Mammary microvascular endothelial cell (primary cell): ENCODE data around the gene KRTAP4-3. TPM values are rescaled to one million over a fixed set of nuclear protein-coding genes. Genes with fewer than 3 reads are reported as not detected.

Experiments
- total RNA-seq: library from RNA; depleted of rRNA; stranded (reverse); fragments of >200 nt; gene quantifications from 2 replicates; pipeline ENCODE4 v1.2.3, GENCODE V29; 2015

KRTAP4-3 gene
- total RNA-seq, result not detected in 2 replicates

DNA sequence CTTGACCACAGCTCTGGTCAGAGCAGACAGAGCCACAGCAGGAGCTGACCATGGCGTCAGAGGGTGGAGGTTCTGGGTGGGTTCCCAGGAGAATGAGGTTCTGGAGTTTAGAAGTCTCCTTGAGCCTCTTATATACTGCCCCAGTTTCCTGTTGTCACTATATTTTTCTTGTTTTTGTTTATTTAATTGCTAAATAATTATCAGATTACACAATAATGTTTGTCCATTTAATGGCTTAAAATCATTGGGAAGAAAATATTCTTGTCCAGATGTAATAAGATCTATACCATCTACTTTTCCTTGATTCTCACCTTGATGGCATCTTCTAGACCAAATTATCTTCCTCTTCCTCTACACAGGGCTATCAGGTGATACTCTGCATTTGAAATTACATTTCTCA lies at the start of gene KRTAP4-3:
Gene KRTAP4-3, minus strand, starts transcription at position 101 of the 400 bp plus-strand sequence. Its CDS starts 49 bp downstream, at position 52.

DNA sequence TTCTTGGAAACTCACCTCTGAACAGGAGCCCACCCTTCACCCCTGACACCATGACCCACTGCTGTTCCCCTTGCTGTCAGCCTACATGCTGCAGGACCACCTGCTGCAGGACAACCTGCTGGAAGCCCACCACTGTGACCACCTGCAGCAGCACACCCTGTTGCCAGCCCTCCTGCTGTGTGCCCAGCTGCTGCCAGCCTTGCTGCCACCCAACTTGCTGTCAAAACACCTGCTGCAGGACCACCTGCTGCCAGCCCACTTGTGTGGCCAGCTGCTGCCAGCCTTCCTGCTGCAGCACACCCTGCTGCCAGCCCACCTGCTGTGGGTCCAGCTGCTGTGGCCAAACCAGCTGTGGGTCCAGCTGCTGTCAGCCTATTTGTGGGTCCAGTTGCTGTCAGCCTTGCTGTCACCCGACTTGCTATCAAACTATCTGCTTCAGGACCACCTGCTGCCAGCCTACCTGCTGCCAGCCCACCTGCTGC lies 21.9 kb upstream of the KRTAP4-3 start, which contains the start of gene KRTAP9-1:
Gene KRTAP9-1, plus strand, starts transcription at position 51 of the 482 bp plus-strand sequence. Its CDS starts 0 bp downstream, at position 51.

DNA sequence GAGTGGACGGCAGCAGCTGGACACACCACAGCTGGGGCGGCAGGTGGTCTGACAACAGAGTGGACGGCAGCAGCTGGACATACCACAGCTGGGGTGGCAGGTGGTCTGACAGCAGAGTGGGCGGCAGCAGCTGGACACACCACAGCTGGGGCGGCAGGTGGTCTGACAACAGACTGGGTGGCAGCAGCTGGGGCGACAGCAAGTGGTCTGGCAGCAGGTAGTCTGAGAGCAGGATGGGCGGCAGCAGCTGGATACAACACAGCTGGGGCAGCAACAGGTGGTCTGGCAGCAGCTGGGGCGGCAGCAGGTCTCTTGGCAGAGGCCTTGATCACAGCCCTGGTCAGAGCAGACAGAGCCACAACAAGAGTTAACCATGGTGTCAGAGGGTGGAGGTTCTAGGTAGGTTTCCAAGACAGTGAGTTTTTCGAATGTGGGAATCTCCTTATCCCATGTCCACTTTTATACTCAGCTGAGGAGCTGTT lies 16.5 kb upstream of the KRTAP4-3 start, which contains the start of gene KRTAP4-1:
Gene KRTAP4-1, minus strand, starts transcription at position 432 of the 482 bp plus-strand sequence. Its CDS starts 57 bp downstream, at position 375.

GRCh38 chr17:41177727-41178271 lies 9.8 kb upstream of the KRTAP4-3 start, which contains the start of gene KRTAP4-2:
Gene KRTAP4-2, minus strand, starts transcription at chr17:41178221. Its CDS starts 57 bp downstream, at chr17:41178164.

DNA sequence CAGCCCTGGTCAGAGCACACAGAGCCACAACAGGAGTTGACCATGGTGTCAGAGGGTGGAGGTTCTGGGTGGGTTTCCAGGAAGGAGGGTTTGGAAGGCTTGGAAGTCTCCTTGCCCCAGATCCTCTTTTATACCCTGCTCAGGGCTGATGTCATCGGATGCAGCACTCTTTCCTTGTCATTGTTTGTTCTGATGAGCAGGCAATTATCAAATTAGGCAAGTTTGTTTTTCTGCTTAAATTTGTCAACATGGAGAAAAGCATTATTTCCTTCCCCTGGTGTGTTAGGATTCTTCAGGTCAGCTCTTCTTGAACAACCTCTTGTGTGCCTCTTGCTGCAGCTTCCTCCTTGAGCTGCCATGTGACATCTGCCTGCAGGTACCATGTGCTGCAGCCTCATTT lies 7.4 kb downstream of the KRTAP4-3 start, which contains the start of gene KRTAP4-4:
Gene KRTAP4-4, minus strand, starts transcription at position 101 of the 400 bp plus-strand sequence. Its CDS starts 57 bp downstream, at position 44.

GRCh38 chr17:41149652-41149985 lies 18.4 kb downstream of the KRTAP4-3 start, which contains the start of gene KRTAP4-5:
Gene KRTAP4-5, minus strand, starts transcription at chr17:41149825. Its CDS starts 58 bp downstream, at chr17:41149767.

DNA sequence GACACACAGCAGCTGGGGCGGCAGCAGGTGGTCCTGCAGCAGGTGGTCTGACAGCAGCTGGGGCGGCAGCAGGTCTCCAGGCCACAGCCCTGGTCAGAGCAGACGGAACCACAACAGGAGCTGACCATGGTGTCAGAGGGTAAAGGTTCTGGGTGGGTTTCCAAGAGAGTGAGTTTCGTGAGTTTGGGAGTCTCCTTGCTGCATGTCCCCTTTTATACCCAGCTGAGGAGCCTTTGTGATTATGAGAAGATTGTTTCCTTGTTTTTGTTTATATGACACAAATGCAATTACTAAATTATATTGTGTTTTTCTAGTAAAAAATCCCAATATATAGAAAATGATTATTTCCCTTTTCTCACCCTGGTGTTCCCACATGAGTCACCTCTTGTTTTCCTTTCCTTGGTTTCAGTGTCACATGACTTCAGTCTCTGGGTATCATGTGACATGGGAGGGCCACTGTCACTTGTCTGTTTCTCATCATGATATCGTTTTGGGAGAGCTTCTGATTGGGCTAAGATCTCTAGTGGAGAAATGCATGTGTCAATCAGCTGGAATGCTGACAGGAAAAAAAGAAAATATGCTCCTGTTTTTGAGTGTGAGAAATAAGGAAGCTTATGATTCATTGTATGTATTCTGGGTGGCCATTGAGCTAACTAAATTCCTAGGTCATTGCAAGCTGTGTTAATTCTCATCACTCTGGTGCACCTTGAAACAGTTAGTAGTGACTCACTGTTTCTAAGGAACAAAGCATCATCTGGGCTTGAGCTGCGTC lies 27.5 kb downstream of the KRTAP4-3 start, which contains the start of gene KRTAP4-6:
Gene KRTAP4-6, minus strand, starts transcription at position 185 of the 772 bp plus-strand sequence. Its CDS starts 57 bp downstream, at position 128.

GRCh38 chr17:41123991-41124371 lies 44.0 kb downstream of the KRTAP4-3 start, which contains the start of gene KRTAP4-12:
Gene KRTAP4-12, minus strand, starts transcription at chr17:41124182. Its CDS starts 60 bp downstream, at chr17:41124122.

DNA sequence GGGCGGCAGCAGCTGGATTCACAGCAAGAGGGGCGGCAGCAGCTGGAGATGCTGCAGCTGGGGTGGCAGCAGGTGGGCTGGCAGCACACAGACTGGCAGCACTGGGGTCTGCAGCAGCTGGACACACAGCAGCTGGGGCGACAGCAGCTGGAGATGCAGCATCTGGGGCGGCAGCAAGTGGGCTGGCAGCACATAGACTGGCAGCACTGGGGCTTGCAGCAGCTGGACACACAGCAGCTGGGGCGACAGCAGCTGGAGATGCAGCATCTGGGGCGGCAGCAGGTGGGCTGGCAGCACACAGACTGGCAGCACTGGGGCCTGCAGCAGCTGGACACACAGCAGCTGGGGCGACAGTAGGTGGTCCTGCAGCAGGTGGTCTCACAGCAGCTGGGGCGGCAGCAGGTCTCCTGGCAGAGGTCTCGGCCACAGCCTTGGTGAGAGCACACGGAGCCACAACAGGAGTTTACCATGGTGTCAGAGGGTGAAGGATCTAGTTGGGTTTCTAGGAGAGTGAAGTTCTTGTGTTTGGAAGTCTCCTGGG lies 50.1 kb downstream of the KRTAP4-3 start, which contains the start of gene KRTAP4-11:
Gene KRTAP4-11, minus strand, starts transcription at position 528 of the 541 bp plus-strand sequence. Its CDS starts 58 bp downstream, at position 470.

Other genes with a start within 250 kb of the KRTAP4-3 start
- gene KRT23, start 230.6 kb downstream of the KRTAP4-3 start, total RNA-seq, result not detected in 2 replicates
- gene KRT39, start 201.3 kb downstream of the KRTAP4-3 start, total RNA-seq, result not detected in 2 replicates
- gene KRT40, start 183.9 kb downstream of the KRTAP4-3 start, total RNA-seq, result not detected in 2 replicates
- gene KRTAP3-3, start 174.1 kb downstream of the KRTAP4-3 start, total RNA-seq, result not detected in 2 replicates
- gene KRTAP3-2, start 168.3 kb downstream of the KRTAP4-3 start, total RNA-seq, result not detected in 2 replicates
- not detected in 2 replicates for gene KRTAP3-1, start 159.1 kb downstream of the KRTAP4-3 start, total RNA-seq
- gene KRTAP1-5, start 141.0 kb downstream of the KRTAP4-3 start, total RNA-seq, result not detected in 2 replicates
- not detected in 2 replicates for gene KRTAP1-4, start 138.0 kb downstream of the KRTAP4-3 start, total RNA-seq
- not detected in 2 replicates for gene KRTAP1-3, start 133.3 kb downstream of the KRTAP4-3 start, total RNA-seq
- gene KRTAP1-1, start 126.8 kb downstream of the KRTAP4-3 start, total RNA-seq, result not detected in 2 replicates
- gene KRTAP2-1, start 120.9 kb downstream of the KRTAP4-3 start, total RNA-seq, result not detected in 2 replicates
- gene KRTAP2-2, start 113.0 kb downstream of the KRTAP4-3 start, total RNA-seq, result not detected in 2 replicates
- gene KRTAP2-3, start 108.1 kb downstream of the KRTAP4-3 start, total RNA-seq, result not detected in 2 replicates
- not detected in 2 replicates for gene KRTAP2-4, start 102.3 kb downstream of the KRTAP4-3 start, total RNA-seq
- gene KRTAP4-7, start 84.1 kb downstream of the KRTAP4-3 start, total RNA-seq, result not detected in 2 replicates
- not detected in 2 replicates for gene KRTAP4-8, start 70.1 kb downstream of the KRTAP4-3 start, total RNA-seq
- gene KRTAP4-16, start 66.0 kb downstream of the KRTAP4-3 start, total RNA-seq, result not detected in 2 replicates
- not detected in 2 replicates for gene KRTAP4-9, start 62.8 kb downstream of the KRTAP4-3 start, total RNA-seq
- not detected in 2 replicates for gene KRTAP4-11, start 49.8 kb downstream of the KRTAP4-3 start, total RNA-seq
- gene KRTAP4-12, start 44.0 kb downstream of the KRTAP4-3 start, total RNA-seq, result not detected in 2 replicates
- not detected in 2 replicates for gene KRTAP4-6, start 27.7 kb downstream of the KRTAP4-3 start, total RNA-seq
- gene KRTAP4-5, start 18.4 kb downstream of the KRTAP4-3 start, total RNA-seq, result not detected in 2 replicates
- not detected in 2 replicates for gene KRTAP4-4, start 7.5 kb downstream of the KRTAP4-3 start, total RNA-seq
- not detected in 2 replicates for gene KRTAP4-2, start 10.0 kb upstream of the KRTAP4-3 start, total RNA-seq
- gene KRTAP4-1, start 16.7 kb upstream of the KRTAP4-3 start, total RNA-seq, result not detected in 2 replicates
- not detected in 2 replicates for gene KRTAP9-1, start 21.7 kb upstream of the KRTAP4-3 start, total RNA-seq
- gene KRTAP9-2, start 58.4 kb upstream of the KRTAP4-3 start, total RNA-seq, result not detected in 2 replicates
- gene KRTAP9-3, start 64.2 kb upstream of the KRTAP4-3 start, total RNA-seq, result not detected in 2 replicates
- gene KRTAP9-8, start 69.8 kb upstream of the KRTAP4-3 start, total RNA-seq, result not detected in 2 replicates
- gene KRTAP9-4, start 81.5 kb upstream of the KRTAP4-3 start, total RNA-seq, result not detected in 2 replicates
- not detected in 2 replicates for gene KRTAP9-9, start 87.2 kb upstream of the KRTAP4-3 start, total RNA-seq
- gene KRTAP9-6, start 97.2 kb upstream of the KRTAP4-3 start, total RNA-seq, result not detected in 2 replicates
- gene KRTAP9-7, start 107.5 kb upstream of the KRTAP4-3 start, total RNA-seq, result not detected in 2 replicates
- gene KRTAP29-1, start 134.6 kb upstream of the KRTAP4-3 start, total RNA-seq, result not detected in 2 replicates
- not detected in 2 replicates for gene KRTAP16-1, start 141.1 kb upstream of the KRTAP4-3 start, total RNA-seq
- gene KRTAP17-1, start 147.5 kb upstream of the KRTAP4-3 start, total RNA-seq, result not detected in 2 replicates
- not detected in 2 replicates for gene KRT33A, start 182.6 kb upstream of the KRTAP4-3 start, total RNA-seq
- gene KRT33B, start 201.6 kb upstream of the KRTAP4-3 start, total RNA-seq, result not detected in 2 replicates
- gene KRT34, start 214.1 kb upstream of the KRTAP4-3 start, total RNA-seq, result 0.69 and 1.00 TPM in 2 replicates
- not detected in 2 replicates for gene KRT31, start 229.4 kb upstream of the KRTAP4-3 start, total RNA-seq